ENCODE results near the gene MIOS. TPM values are rescaled to one million over a fixed set of nuclear protein-coding genes. Genes with fewer than 3 reads are reported as not detected.

The MIOS gene
- total and polyA plus RNA-seq, 2 of the 4 experiments (the other 2 are of a cell fraction), result 10.6 to 32.4 TPM

DNA sequence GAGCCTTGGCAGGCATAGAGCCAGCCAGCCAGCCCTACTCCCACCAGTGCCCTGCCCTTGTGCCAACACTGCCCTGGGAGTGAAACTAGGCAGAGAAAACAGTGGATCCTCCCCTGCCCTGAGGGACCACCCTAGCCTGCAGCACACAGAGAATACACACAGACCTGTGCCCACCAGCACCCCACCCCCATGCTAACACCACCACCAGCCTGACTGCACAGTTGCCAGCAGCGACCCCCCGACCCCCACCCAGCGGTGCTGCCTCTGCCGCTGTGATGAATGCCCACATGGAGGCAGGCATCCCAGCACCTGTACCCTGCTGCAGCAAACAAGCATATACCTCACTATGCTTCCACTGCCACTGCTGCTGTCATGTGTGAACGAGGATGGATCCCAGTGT lies 9.4 kb upstream of the MIOS start:
- Histone ChIP-seq H3K4me3 (ENCODE audit: insufficient read depth, low read depth, low read length) (no peak overlapping the region), H3K56ac (ENCODE audit: extremely low read depth, insufficient read depth, low read length) (no peak overlapping the region), H2AK9ac (replicated peaks; ENCODE audit: low read depth, low read length, poor library complexity) (no peak overlapping the region), H2BK5ac (ENCODE audit: low read depth, low read length, poor library complexity, severe bottlenecking) (no peak overlapping the region), H3K79me1 (ENCODE audit: low read depth in 1 of 2, low read length in 2 of 2) (no peaks in the 10 kb centered on the region), H2BK20ac (ENCODE audit: low read depth, low read length) (no peak overlapping the region), H3K4me2 (ENCODE audit: low read depth, low read length) (no peak overlapping the region), H3K4me1 (ENCODE audit: control insufficient read depth, insufficient read depth, low read length) (no peaks in the 10 kb centered on the region), H4K20me1 (ENCODE audit: insufficient read depth, low read length) (no peaks in the 10 kb centered on the region), H3K27me3 (ENCODE audit: control insufficient read depth, insufficient read depth, low read length) (no peaks in the 10 kb centered on the region), H3K23ac (ENCODE audit: low read depth, low read length) (no peak overlapping the region), H2AK5ac (ENCODE audit: low read depth, low read length) (no peak overlapping the region), H3K14ac (replicated peaks; ENCODE audit: low read depth, low read length) (no peak overlapping the region), H4K91ac (ENCODE audit: insufficient read depth, low read depth, low read length) (no peak overlapping the region), H4K8ac (ENCODE audit: low read depth in 2 of 2, low read length in 2 of 2) (no peak overlapping the region), H2AFZ (replicated peaks; ENCODE audit: low read length, poor library complexity) (no peak overlapping the region), H3K9ac (ENCODE audit: low read depth, low read length) (no peak overlapping the region), H2BK120ac (ENCODE audit: low read depth, low read length) (no peak overlapping the region), H3K4ac (ENCODE audit: low read depth, low read length) (no peak overlapping the region), H2BK15ac (ENCODE audit: low read depth, low read length) (no peak overlapping the region), H3K18ac (ENCODE audit: low read depth, low read length) (no peak overlapping the region), H3K9me3 (ENCODE audit: control insufficient read depth, insufficient read depth, low read length) (no peaks in the 10 kb centered on the region), H3K27ac (ENCODE audit: insufficient read depth, low read length) (no peak overlapping the region), H4K5ac (ENCODE audit: low read depth, low read length) (no peak overlapping the region), H3K9me1 (ENCODE audit: insufficient read depth, low read length) (no peaks in the 10 kb centered on the region), H3K36me3 (ENCODE audit: control insufficient read depth, insufficient read depth, low read length) (no peaks in the 10 kb centered on the region)
- TF ChIP-seq BHLHE40 (IDR thresholded peaks at IDR 0.05; ENCODE audit: low read depth, low read length) (no peak), RCOR1 (IDR thresholded peaks at IDR 0.05; ENCODE audit: insufficient replicate concordance, low read length) (no peak), CEBPB (IDR thresholded peaks at IDR 0.05; ENCODE audit: low read depth, low read length) (no peak), RFX5 (IDR thresholded peaks at IDR 0.05; ENCODE audit: low read depth, low read length) (no peak), SMC3 (IDR thresholded peaks at IDR 0.05; ENCODE audit: low read depth, low read length) (no peak), POLR2A (IDR thresholded peaks at IDR 0.05; ENCODE audit: low read depth, low read length) (no peak), CTCF (conservative IDR thresholded peaks at IDR 0.05; ENCODE audit: low read depth, low read length) (no peak), RAD21 (IDR thresholded peaks at IDR 0.05; ENCODE audit: low read length) (no peak), CHD1 (IDR thresholded peaks at IDR 0.05; ENCODE audit: low read depth, low read length) (no peak), MXI1 (IDR thresholded peaks at IDR 0.05; ENCODE audit: borderline replicate concordance, low read depth, low read length) (no peak), USF2 (IDR thresholded peaks at IDR 0.05; ENCODE audit: low read depth, low read length) (no peak), FOS (IDR thresholded peaks at IDR 0.05; ENCODE audit: low read depth, low read length) (no peak), NFE2L2 (IDR thresholded peaks at IDR 0.05; ENCODE audit: low read depth, low read length) (no peak), MAFK (IDR thresholded peaks at IDR 0.05; ENCODE audit: low read depth, low read length) (no peak), MAZ (IDR thresholded peaks at IDR 0.05; ENCODE audit: borderline replicate concordance, low read depth, low read length) (no peak)
- TF ChIP-seq, protein P1, sequence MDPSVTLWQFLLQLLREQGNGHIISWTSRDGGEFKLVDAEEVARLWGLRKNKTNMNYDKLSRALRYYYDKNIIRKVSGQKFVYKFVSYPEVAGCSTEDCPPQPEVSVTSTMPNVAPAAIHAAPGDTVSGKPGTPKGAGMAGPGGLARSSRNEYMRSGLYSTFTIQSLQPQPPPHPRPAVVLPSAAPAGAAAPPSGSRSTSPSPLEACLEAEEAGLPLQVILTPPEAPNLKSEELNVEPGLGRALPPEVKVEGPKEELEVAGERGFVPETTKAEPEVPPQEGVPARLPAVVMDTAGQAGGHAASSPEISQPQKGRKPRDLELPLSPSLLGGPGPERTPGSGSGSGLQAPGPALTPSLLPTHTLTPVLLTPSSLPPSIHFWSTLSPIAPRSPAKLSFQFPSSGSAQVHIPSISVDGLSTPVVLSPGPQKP (IDR thresholded peaks at IDR 0.05; ENCODE audit: borderline replicate concordance, low read depth, low read length), result no peak
- CTCF ChIA-PET, result no interaction called here
- dilution Hi-C loops (cut with HindIII; ENCODE audit: low sequenced_read_pairs, unreplicated experiment) (no loop called here), in situ Hi-C loops (cut with MboI; ENCODE audit: low sequenced_read_pairs) (no loop called here), intact Hi-C loops (cut with micrococcal nuclease) (no loop called here)
- ATAC-seq (ENCODE audit: low read depth) (no peak), DNase-seq (no peak)
- no TSS peak for BruUV-seq (replicated peaks)
- POLR2A ChIA-PET (ENCODE audit: unreplicated experiment), result no interaction called here
- 76% methylated on average over 4 of the region's 5 CpGs; no CpG with 5 or more reads in 1 of the 2 experiments for WGBS, 2 experiments (ENCODE audit: extremely low coverage in 2 of 2, insufficient read length in 1 of 2)
